GM19372 (cell line): ENCODE measurements around the gene RPL12.

Experiments used
- ATAC-seq: cut with Tn5 transposase; IDR thresholded peaks from one replicate; pipeline ENCODE4 v1.9.1; 2021; ENCODE audit warnings: mild to moderate bottlenecking, low read depth, moderate library complexity; ENCODE audit not compliant: unreplicated experiment

Gene RPL12

GRCh38 chr9:127450830-127451607, at the start of gene RPL12, which contains the start of gene LRSAM1:
RPL12 (minus strand) TSS chr9:127451406; CDS start chr9:127451317, 89 bp downstream.
LRSAM1 (plus strand) TSS chr9:127451510; CDS start chr9:127454528, 3,018 bp downstream.
- ATAC-seq: peak; percentile 60

GRCh38 chr9:127500862-127501261, 49.7 kb upstream of the RPL12 start:
- ATAC-seq: no peak

GRCh38 chr9:127500399-127500798, 49.2 kb upstream of the RPL12 start:
- ATAC-seq: no peak

- ATAC-seq: no peak
Measured at GRCh38 chr9:127498298-127498697, 47.1 kb upstream of the RPL12 start.

GRCh38 chr9:127497656-127498290, 46.6 kb upstream of the RPL12 start:
- no peak for ATAC-seq

- no peak for ATAC-seq
Measured at GRCh38 chr9:127496974-127497373, 45.8 kb upstream of the RPL12 start.

GRCh38 chr9:127495884-127496555, 44.8 kb upstream of the RPL12 start:
- ATAC-seq: no peak

GRCh38 chr9:127494304-127494702, 43.1 kb upstream of the RPL12 start:
- no peak for ATAC-seq

GRCh38 chr9:127493592-127494303, 42.5 kb upstream of the RPL12 start:
- no peak for ATAC-seq

- ATAC-seq: no peak
Measured at GRCh38 chr9:127492616-127493015, 41.4 kb upstream of the RPL12 start.

- ATAC-seq: no peak
Measured at GRCh38 chr9:127491516-127491915, 40.3 kb upstream of the RPL12 start.

GRCh38 chr9:127490535-127491230, 39.5 kb upstream of the RPL12 start:
- ATAC-seq: no peak

- no peak for ATAC-seq
Measured at GRCh38 chr9:127489471-127490115, 38.4 kb upstream of the RPL12 start.

GRCh38 chr9:127488946-127489345, 37.7 kb upstream of the RPL12 start:
- no peak for ATAC-seq

- ATAC-seq: no peak
Measured at GRCh38 chr9:127485995-127486394, 34.8 kb upstream of the RPL12 start.

GRCh38 chr9:127482662-127483061, 31.5 kb upstream of the RPL12 start:
- no peak for ATAC-seq

GRCh38 chr9:127479507-127480081, 28.4 kb upstream of the RPL12 start:
- no peak for ATAC-seq

GRCh38 chr9:127474592-127474991, 23.4 kb upstream of the RPL12 start:
- ATAC-seq: no peak

- ATAC-seq: no peak
Measured at GRCh38 chr9:127473932-127474331, 22.7 kb upstream of the RPL12 start.
